Measurements from ENCODE around the gene CEP83.

CEP83 gene

GRCh38 chr12:94262228-94263010 is 197.2 kb downstream of the CEP83 start:
- no peak for TF ChIP-seq CTCF (conservative IDR thresholded peaks at IDR 0.05)
- peak overlapping the region; percentile 39; the same call in 1 of the 2 replicates for H3K27ac ChIP-seq

GRCh38 chr12:94261786-94262185 is 197.9 kb downstream of the CEP83 start:
- TF ChIP-seq CTCF (conservative IDR thresholded peaks at IDR 0.05), result no peak
- peak overlapping the region; percentile 39; the same call in 1 of the 2 replicates for H3K27ac ChIP-seq

GRCh38 chr12:94261119-94261518 is 198.5 kb downstream of the CEP83 start:
- no peak for TF ChIP-seq CTCF (conservative IDR thresholded peaks at IDR 0.05)
- no peak overlapping the region for H3K27ac ChIP-seq

- no peak overlapping the region for H3K27ac ChIP-seq
- TF ChIP-seq CTCF (conservative IDR thresholded peaks at IDR 0.05), result no peak
These were observed 198.9 kb downstream of the CEP83 start for GRCh38 chr12:94260717-94261116.

GRCh38 chr12:94260017-94260416 is 199.7 kb downstream of the CEP83 start:
- H3K27ac ChIP-seq, result no peak overlapping the region
- TF ChIP-seq CTCF (conservative IDR thresholded peaks at IDR 0.05), result no peak

- H3K27ac ChIP-seq, result no peak overlapping the region
- no peak for TF ChIP-seq CTCF (conservative IDR thresholded peaks at IDR 0.05)
These were observed 201.1 kb downstream of the CEP83 start for GRCh38 chr12:94258593-94258992.
